HUES48 (cell line): ENCODE results near the gene TSTD2.

Experiments used
- H3K27ac ChIP-seq: one replicate; pipeline ENCODE4 v1.7.0; 2013; ENCODE audit warnings: low read depth, low read length, inconsistent platforms
- H3K27me3 ChIP-seq: 2 replicates; pipeline ENCODE4 v1.6.1; 2013; ENCODE audit warnings: mild to moderate bottlenecking, low read length; ENCODE audit not compliant: control insufficient read depth, insufficient read depth
- H3K36me3 ChIP-seq: 2 replicates; pipeline ENCODE4 v1.6.1; 2013; ENCODE audit warnings: low read length; ENCODE audit not compliant: control insufficient read depth, insufficient read depth
- H3K4me1 ChIP-seq: 2 replicates; pipeline ENCODE4 v1.6.1; 2013; ENCODE audit warnings: mild to moderate bottlenecking, low read length; ENCODE audit not compliant: control insufficient read depth, insufficient read depth
- H3K4me3 ChIP-seq: 2 replicates; pipeline ENCODE4 v1.5.1; 2013; ENCODE audit warnings: mild to moderate bottlenecking, low read depth, low read length
- H3K9ac ChIP-seq: 2 replicates; pipeline ENCODE4 v1.6.1; 2013; ENCODE audit warnings: mild to moderate bottlenecking, low read depth, low read length, moderate library complexity
- H3K9me3 ChIP-seq: 2 replicates; pipeline ENCODE4 v1.6.1; 2013; ENCODE audit warnings: low read length; ENCODE audit not compliant: control insufficient read depth, insufficient read depth

Gene TSTD2

GRCh38 chr9:97659771-97660170 is 26.6 kb upstream of the TSTD2 start:
- H3K4me3 ChIP-seq, result no peak overlapping the region
- no peaks in the 10 kb centered on the region for H3K4me1 ChIP-seq
- no peak overlapping the region for H3K27ac ChIP-seq
- H3K9me3 ChIP-seq, result no peaks in the 10 kb centered on the region
- no peak overlapping the region for H3K9ac ChIP-seq
- H3K27me3 ChIP-seq, result no peaks in the 10 kb centered on the region
- peaks cover 95% of the 10 kb centered on the region for H3K36me3 ChIP-seq

GRCh38 chr9:97658707-97659106 is 25.5 kb upstream of the TSTD2 start:
- no peaks in the 10 kb centered on the region for H3K9me3 ChIP-seq
- H3K36me3 ChIP-seq, result peaks cover 95% of the 10 kb centered on the region
- no peaks in the 10 kb centered on the region for H3K4me1 ChIP-seq
- H3K9ac ChIP-seq, result no peak overlapping the region
- no peak overlapping the region for H3K27ac ChIP-seq
- H3K4me3 ChIP-seq, result no peak overlapping the region
- no peaks in the 10 kb centered on the region for H3K27me3 ChIP-seq

- Histone ChIP-seq H3K36me3 (peaks cover 98% of the 10 kb centered on the region), H3K9ac (no peak overlapping the region)
These were observed 18.5 kb upstream of the TSTD2 start for GRCh38 chr9:97651646-97652045.

GRCh38 chr9:97647996-97648395 is 14.8 kb upstream of the TSTD2 start:
- Histone ChIP-seq H3K36me3 (peaks cover 95% of the 10 kb centered on the region), H3K27me3 (no peaks in the 10 kb centered on the region), H3K4me1 (no peaks in the 10 kb centered on the region)

More at GRCh38 chr9:97651646-97652045, 18.5 kb upstream of the TSTD2 start:
- no peak overlapping the region for H3K27ac ChIP-seq
- H3K27me3 ChIP-seq, result no peaks in the 10 kb centered on the region
- H3K9me3 ChIP-seq, result no peaks in the 10 kb centered on the region
- H3K4me3 ChIP-seq, result no peak overlapping the region
- no peaks in the 10 kb centered on the region for H3K4me1 ChIP-seq

GRCh38 chr9:97645720-97646119 is 12.6 kb upstream of the TSTD2 start:
- Histone ChIP-seq H3K9me3 (no peaks in the 10 kb centered on the region), H3K27me3 (no peaks in the 10 kb centered on the region), H3K27ac (no peak overlapping the region), H3K9ac (no peak overlapping the region), H3K4me1 (no peaks in the 10 kb centered on the region), H3K4me3 (no peak overlapping the region), H3K36me3 (peaks cover 97% of the 10 kb centered on the region)

More at GRCh38 chr9:97647996-97648395, 14.8 kb upstream of the TSTD2 start:
- H3K9me3 ChIP-seq, result no peaks in the 10 kb centered on the region
- no peak overlapping the region for H3K4me3 ChIP-seq
- no peak overlapping the region for H3K9ac ChIP-seq
- H3K27ac ChIP-seq, result no peak overlapping the region

GRCh38 chr9:97640325-97640724 is 7.2 kb upstream of the TSTD2 start:
- H3K9me3 ChIP-seq, result no peaks in the 10 kb centered on the region
- no peaks in the 10 kb centered on the region for H3K27me3 ChIP-seq
- no peak overlapping the region for H3K4me3 ChIP-seq
- H3K9ac ChIP-seq, result no peak overlapping the region
- H3K27ac ChIP-seq, result no peak overlapping the region
- peaks cover 16% of the 10 kb centered on the region for H3K4me1 ChIP-seq
- H3K36me3 ChIP-seq, result peaks cover 48% of the 10 kb centered on the region

- Histone ChIP-seq H3K36me3 (peaks cover 31% of the 10 kb centered on the region), H3K27me3 (no peaks in the 10 kb centered on the region), H3K9ac (no peak overlapping the region), H3K9me3 (no peaks in the 10 kb centered on the region), H3K4me1 (peaks cover 24% of the 10 kb centered on the region), H3K27ac (no peak overlapping the region), H3K4me3 (no peak overlapping the region)
These were observed 5.5 kb upstream of the TSTD2 start for GRCh38 chr9:97638666-97639065.

GRCh38 chr9:97636903-97637302 is 3.7 kb upstream of the TSTD2 start:
- H3K9ac ChIP-seq, result no peak overlapping the region
- H3K36me3 ChIP-seq, result peaks cover 14% of the 10 kb centered on the region
- H3K4me3 ChIP-seq, result no peak overlapping the region; the same call in 1 of the 2 replicates

GRCh38 chr9:97635026-97635425 is 1.9 kb upstream of the TSTD2 start:
- H3K4me3 ChIP-seq, result peak overlapping the region; percentile 94
- no peaks in the 10 kb centered on the region for H3K9me3 ChIP-seq
- peaks cover 32% of the 10 kb centered on the region for H3K4me1 ChIP-seq
- H3K27ac ChIP-seq, result no peak overlapping the region
- no peaks in the 10 kb centered on the region for H3K27me3 ChIP-seq
- no peaks in the 10 kb centered on the region for H3K36me3 ChIP-seq
- no peak overlapping the region for H3K9ac ChIP-seq

More at GRCh38 chr9:97636903-97637302, 3.7 kb upstream of the TSTD2 start:
- Histone ChIP-seq H3K27me3 (no peaks in the 10 kb centered on the region), H3K9me3 (no peaks in the 10 kb centered on the region), H3K4me1 (peaks cover 27% of the 10 kb centered on the region), H3K27ac (no peak overlapping the region)

- Histone ChIP-seq H3K27ac (peak overlapping the region; percentile 100), H3K4me3 (peak overlapping the region; percentile 94), H3K27me3 (no peaks in the 10 kb centered on the region), H3K4me1 (peaks cover 33% of the 10 kb centered on the region), H3K9me3 (no peaks in the 10 kb centered on the region), H3K36me3 (no peaks in the 10 kb centered on the region), H3K9ac (peak overlapping the region; percentile 97)
These were observed 807 bp upstream of the TSTD2 start for GRCh38 chr9:97633859-97634490.

GRCh38 chr9:97632248-97632984 is 752 bp downstream of the TSTD2 start:
- peak overlapping the region; percentile 100 for H3K27ac ChIP-seq
- peaks cover 35% of the 10 kb centered on the region for H3K4me1 ChIP-seq
- peak overlapping the region; percentile 97 for H3K9ac ChIP-seq
- peak overlapping the region; percentile 94 for H3K4me3 ChIP-seq
- H3K36me3 ChIP-seq, result peaks cover 3% of the 10 kb centered on the region; the same call in 1 of the 2 replicates
- no peaks in the 10 kb centered on the region for H3K9me3 ChIP-seq
- H3K27me3 ChIP-seq, result no peaks in the 10 kb centered on the region
